GM18502 (cell line): ENCODE results near the gene CDC25A.

Experiments
- ATAC-seq: cut with Tn5 transposase; IDR thresholded peaks from one replicate; pipeline ENCODE4 v1.9.1; 2021; ENCODE audit warnings: mild to moderate bottlenecking; ENCODE audit not compliant: unreplicated experiment, poor library complexity

CDC25A gene

DNA sequence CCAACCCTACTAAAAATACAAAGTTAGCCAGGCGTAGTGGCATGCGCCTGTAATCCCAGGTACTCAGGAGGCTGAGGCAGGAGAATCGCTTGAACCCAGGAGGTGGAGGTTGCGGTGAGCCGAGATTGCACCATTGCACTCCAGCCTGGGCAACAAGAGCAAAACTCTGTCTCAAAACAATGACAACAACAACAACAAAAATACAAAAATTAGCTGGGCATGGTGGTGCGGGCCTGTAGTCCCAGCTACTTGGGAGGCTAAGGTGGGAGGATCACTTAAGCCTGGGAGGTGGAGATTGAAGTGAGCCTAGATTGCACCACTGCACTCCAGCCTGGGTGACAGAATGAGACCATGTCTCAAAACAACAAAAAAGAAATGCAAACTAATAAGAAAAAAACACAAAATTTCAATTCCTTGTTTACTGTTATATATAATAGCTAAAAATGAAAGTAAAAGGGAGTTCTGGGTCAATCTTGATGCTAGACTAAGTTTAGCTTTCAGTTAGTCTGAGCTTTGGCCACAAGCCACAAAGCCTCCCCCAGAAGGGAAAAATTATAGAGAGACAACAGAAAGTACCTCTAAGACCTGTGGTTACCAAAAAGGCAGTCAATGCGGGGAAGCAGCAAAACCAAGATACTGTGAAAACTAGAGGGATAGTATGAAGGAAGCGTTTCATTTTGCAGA lies 76.0 kb downstream of the CDC25A start:
- ATAC-seq = peak; percentile 94

DNA sequence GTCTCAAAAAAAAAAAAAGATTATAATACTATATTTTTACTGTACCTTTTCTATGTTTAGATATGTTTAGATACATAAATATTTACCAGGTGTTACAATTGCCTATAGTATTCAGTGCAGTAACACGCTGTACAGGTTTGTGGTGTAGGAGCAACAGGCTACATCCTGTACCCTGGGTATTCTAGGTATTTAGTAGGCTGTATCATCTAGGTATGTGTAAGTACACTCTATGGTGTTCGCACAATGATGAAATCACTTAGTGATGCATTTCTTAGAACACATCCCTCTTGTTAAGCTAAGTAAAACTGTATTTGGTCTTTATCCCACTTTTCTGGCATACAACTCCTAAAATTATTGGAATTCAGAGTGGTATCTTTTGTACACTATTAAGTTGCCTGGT lies 77.8 kb downstream of the CDC25A start:
- no peak for ATAC-seq

DNA sequence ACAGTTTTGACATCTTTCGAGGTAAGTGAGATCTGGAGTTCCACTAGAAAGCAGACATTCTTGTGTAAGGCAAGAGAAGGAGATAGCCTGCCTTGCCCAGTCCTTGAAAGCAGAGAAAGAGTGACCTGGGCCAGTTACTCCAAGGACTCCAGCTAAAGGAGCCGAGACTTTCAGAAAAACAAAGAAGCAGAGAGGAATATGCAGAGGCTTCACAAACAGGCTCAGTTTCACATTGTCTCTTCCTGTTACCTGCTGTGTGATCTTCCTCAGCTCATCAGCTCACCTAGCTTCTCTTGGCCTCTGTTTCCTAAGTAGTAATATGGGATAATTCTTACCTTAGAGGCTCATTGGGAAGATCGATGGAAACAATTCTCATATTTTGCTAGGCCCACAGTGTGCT lies 81.0 kb downstream of the CDC25A start:
- ATAC-seq = no peak
